GM21381 (cell line): ENCODE results near the gene NMRK2.
A peak's percentile ranks its signal among the peaks of the same experiment; 100 is the strongest.
"Not testable (repeated sequence)": the region's sequence is repeated elsewhere in the genome, so short reads cannot be mapped to it uniquely, and the experiment has no call there.

Experiments used
- ATAC-seq: cut with Tn5 transposase; IDR thresholded peaks from one replicate; pipeline ENCODE4 v1.9.1; 2021; ENCODE audit warnings: mild to moderate bottlenecking, moderate library complexity; ENCODE audit not compliant: unreplicated experiment

Gene NMRK2

DNA sequence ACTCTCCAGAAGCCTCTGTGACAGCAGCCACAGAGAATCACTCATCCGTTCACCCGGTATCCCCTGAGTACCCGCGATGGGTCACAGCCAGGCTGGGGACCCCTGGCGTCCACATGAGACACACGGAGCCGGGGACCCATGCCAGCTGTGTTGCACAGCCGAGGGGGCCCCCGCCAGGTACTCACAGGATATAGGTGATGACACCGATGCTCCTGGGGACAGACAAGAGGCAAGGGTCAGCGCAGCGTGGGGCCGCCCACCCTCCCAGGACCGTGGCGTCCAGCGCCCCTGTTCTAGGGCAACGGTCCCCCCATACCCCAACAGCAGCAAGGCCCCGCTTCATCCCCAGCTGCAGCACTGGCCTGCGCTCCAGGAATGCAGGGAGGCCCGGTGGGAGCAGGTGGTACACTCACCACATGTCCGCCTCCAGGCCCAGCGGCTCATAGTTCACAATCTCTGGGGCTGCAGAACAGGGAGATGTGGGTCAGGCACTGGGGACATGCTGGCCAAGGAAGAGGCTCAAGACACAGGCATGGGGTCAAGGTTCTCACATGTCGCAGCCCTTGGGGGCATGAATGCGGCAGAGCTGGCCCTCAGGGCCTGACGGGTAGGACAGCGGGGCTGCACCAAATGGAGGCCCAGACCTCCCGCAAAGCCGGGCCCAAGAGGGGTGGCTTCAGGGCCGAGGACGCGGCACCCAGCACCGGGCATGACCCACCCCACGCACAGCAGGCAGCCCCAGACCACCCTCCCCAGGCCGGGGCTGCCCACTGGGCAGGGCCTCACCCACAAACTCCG, 30.8 kb downstream of the NMRK2 start:
- ATAC-seq = no peak

DNA sequence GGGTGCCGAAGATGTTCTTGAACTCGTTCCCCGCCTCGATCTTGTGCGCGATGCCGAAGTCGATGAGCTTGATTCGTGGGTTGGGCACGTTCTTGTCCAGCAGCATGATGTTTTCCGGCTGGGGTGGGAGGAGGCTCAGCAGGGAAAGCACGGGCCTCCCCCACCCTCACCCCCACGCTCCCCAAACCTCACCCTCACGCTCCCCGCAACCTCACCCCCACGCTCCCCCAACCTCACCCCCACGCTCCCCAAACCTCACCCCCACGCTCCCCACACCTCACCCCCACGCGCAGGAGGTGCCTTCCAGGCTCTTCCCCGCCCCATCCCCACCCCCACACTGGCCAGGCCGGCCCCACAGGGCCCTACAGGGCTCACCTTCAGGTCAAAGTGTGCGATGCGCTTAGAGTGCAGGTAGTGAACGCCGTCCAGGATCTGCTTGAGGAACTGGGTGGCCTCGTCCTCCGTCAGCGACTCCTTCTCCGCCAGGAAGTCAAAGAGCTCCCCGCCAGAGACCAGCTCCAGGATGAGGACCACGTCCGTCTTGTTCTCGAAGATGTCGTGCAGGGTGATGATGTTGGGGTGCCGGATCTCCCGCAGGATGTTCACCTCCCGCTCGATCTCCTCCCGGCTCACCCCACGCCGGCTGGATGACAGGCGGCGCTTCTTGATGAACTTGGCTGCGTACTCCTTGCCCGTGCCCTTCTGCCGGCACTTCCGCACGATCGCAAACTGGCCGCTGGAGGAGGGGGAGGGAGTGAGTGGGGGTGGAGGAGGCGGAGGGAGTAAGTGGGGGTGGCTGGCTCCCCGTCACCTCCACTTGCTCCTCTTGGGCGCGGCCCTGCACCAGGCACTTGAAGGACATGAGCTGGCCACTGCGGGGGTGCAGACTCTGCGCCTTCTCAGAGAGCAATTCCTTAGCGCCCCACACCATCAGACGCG, 31.7 kb downstream of the NMRK2 start:
- no peak for ATAC-seq

DNA sequence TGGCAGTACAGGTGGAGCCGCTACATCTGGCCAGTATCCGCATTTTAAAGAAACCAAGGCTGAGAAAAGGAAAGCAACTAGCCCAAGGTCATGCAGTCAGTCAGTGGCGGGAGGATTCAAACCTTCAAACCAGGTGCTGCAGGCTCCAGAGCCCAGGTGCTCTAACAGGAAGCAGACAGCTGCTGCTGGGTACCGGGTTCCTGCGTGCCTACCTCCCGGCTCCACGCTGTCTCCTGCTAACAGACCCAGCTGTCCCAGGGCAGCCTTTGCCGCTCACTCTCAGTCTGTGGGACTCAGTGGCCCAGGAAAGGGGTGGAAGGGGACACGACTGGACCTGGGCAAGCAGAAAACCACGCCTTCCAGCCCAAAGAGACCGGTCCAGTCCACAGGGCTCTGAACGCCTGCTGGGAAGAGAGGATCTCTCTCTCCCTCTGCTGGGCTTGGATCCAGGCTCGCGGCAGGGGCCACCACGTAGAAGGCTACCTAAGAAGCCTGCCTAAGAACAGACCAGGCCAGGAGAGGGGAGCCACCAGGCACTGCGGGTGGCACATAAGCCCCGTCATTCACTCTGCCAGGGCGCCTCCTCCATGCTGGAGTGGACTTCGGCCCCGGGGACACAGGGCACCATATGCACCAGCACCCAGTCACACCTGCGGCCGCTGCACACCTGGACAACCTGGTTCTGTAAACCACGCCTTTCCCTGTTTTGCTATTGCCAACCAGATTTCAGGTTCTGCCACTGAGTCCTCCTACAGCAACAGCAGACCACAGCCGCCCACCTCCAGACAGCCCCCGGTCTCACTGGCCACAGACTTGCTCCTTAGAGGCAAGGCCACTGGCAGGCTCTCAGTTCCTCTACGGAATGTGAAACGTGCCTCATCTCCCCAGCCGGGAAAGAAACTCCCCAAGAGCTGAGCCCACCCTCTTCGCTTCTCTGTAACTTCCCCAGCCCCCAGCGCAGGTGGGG, 33.5 kb downstream of the NMRK2 start:
- no peak for ATAC-seq

DNA sequence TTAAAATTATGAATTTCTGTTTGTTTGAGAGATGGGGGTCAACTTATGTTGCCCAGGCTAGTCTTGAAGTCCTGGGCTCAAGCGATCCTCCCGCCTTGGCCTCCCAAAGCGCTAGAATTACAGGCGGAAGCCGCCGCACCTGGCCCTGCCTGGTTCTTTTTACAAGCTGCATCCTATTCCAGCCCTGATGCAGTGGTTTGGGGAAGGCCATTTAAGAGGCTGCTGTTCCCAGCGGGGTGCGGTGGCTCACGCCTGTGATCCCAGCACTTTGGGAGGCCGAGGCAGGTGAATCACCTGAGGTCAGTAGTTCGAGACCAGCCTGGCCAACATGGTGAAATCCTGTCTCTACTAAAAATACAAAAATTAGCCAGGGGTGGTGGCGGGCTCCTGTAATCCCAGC, 35.1 kb downstream of the NMRK2 start:
- ATAC-seq = not testable (repeated sequence)

DNA sequence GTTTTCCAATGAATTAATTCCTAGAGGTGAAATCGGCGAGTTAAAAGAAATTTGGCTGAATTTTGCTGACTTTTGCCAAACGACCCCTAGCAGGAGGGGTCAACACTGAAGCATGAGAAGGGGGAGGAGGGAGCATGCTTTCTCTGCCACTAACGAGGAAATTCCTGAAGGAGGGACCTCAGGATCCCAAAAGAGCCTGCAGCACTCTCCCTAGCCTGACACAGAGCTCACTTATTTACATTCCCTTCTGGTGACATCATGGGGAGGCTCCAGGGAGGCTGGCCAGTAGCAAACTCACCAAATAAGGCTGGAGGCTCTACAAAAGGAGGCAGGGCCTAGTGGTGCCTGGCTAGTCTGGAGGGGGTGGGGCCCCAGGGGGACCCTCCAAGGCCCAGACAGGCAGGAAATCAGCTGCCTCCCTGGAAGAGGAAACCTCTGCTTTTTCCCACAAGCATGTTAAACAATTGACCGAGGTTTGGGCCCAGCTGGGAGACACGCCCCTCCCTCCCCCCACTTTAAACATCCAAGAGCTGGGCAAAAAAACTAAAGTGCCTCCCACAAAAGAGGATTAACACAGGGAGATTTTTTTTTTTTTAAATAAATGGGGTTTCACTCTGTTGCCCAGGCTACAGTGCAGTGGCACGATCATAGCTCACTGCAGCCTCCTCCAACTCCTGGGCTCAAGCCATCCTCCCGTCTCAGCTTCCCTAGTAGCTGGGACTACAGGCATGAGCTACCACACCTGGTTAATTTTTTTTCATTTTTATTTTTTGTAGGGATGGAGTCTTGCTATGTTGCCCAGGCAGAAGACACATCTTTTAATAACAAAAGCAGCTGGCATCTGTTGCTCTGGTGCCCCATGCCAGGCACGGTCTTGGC, 35.9 kb downstream of the NMRK2 start:
- no peak for ATAC-seq

DNA sequence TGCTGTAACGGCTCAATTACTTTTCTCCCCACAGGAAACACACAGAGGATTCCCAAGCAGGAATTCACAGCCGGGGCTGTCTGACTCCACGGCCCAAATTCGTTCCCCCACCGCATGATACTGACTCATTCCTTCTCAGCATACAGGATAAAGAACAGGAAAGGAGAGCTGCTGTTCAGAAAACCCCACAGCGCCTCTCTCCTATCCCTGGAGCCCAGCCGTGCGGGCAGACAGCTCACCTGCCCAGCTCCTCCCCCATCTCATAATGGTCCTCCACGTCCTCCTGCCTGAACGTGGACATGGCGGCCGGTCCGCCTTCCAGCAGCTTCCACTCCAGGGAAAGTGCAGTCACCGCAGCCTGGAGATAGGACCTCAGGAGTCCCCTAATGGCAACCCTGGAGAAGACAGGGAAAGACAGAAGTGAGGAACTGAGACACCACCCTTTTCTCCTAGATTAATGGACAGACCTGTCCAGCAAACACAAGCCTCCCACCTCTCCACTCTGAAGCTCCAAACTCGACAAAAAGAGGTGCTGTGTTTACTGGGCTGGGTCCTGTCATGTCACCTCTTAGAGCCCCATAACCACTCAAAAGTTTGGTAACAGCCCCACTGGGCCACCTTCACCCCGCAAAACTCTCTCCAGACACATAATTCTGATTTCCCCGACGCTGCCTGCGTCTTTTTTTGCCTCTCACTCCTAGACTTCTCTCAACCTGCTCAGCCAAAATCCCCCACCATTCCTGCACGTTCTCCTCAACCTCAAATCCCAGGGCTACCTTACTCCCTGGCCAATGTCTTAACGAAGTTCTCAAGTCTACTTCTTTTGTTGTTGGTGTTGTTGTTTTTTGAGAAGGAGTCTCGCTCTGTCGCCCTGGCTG, 36.8 kb downstream of the NMRK2 start:
- ATAC-seq = no peak

DNA sequence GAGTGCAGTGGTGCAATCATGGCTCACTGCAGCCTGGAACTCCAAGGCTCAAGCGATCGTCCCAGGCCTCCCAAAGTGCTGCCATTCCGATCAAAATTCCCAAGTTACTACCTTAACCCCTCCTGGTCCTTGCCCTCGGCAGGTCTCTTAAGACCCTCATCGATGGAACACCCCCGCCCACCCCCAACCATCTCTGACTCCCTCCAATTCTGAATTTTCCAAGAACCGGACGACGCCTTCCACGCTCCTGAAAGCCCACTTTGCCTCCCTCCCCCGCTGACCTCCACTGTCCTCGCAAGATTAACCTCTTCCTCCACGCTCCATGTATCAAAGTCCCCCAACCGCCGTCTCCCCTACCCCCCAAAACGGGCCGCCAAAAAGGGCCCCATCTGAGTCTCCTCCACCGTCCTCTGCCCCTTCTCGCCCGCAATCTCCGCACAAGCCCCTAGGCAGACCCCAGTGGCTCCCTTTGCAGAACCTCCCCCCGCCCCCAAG, 37.5 kb downstream of the NMRK2 start:
- ATAC-seq = no peak

DNA sequence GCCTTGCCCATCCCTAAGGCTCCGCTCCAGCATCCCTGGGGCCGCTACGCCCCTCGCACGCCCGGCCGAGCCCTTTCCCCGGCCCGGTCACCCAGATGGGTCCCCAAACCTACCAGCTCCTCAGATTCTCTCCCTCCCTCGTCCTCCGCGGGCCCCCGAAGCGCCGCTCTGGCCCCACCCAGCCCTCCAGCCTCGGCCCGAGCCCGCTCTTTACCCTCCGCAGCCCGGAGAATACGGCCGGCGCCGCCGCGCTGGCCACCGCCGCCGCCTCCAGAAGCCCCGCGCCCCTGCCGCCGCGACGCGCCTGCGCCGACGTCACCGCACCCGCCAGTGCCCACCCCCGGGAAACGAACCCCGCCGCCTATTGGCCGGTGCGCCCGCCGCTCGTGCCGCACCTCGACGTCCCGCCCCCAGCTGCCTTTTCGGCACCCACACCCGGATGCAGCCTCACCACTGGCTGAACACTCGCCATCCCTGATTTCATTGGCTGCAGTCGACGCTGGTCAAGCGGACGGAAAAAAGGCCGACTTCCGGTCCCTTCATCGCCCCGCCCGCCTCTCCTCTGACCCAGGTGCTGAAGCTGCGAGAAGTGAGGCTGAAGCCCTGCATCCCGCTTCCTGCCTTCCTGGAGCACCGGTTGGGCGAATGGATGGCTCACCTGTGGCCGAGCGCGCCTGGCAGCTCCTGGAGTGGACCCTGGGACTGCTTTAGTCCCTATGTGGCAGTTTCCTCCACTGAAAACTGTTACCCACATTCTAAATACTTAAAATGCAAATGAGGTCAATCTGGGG, 38.1 kb downstream of the NMRK2 start, which contains the start of gene DAPK3:
TSS of gene DAPK3 (minus strand) at position 292 of the 791 bp plus-strand sequence. CDS start 1,364 bp downstream, outside the sequence.
- peak; percentile 96 for ATAC-seq

DNA sequence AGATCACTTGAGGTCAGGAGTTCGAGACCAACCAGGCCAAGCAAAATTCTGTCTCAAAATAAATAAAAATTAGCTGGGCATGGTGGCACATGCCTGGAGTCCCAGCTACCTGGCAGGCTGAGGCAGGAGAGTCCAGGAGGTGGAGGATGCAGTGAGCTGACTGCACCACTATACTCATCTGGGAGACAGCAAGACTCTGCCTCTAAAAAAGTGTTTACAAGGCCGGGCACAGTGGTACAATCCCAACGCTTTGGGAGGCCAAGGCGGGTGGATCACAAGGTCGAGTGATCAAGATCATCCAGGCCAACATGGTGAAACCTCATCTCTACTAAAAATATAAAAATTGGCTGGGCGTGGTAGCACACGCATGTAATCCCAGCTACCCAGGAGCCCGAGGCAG, 42.3 kb downstream of the NMRK2 start:
- ATAC-seq = no peak

DNA sequence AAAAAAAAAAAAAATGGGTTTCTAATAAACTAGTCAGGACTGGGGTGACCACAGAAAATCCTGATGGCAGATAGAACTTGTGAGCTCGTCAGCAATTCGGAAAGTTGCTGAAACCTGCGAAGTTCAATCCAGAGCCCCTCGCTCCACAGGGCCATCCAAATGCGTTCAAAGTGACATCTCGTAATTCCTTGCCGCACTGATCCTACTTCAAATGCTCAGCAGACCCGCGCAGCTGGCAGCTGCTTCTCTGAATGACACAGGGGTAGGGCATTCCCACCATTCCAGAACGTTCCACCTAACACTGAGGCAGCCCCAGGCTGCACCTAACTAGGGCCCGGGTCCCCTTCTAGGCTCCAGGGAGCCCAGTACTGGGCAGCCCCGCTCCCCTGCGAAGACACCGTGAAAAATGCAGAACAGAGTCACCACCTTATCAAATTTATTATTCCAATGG, 42.8 kb downstream of the NMRK2 start:
- no peak for ATAC-seq

DNA sequence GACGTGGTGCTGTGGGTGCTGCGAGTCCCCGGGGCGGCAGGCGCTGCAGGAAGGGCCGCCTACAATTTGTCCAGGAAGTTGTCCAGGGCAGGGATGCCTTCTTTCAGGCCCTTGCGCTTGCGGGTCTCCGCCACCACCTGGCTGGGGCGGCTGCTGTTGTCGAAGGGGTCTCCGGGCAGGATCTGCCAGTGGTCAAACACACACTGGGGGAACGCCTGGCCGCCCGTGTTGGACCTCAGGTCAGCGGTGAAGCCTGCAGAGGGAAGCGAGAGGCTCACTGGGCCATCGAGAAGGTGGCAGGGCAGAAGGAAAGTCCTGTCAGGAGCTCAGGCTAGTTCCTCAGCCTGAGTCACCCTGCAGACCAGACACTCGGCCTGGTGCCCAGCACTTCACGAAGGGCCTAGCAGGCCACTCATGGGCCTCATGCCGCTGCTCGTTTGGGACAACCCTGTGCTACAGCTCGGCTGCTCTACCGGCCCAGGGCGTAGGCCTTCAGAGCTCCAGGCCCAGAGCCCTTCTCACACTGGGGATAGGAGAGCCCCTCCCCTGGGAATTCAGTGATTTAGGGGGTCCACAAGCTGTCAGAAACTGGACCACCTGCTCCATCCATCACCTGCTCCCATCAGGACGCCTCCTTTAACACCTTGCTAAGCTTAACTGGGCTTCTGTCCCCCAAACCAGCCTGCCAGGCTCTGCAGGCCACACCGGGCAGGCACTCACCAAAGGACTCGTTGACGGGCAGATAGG, 43.8 kb downstream of the NMRK2 start:
- no peak for ATAC-seq

DNA sequence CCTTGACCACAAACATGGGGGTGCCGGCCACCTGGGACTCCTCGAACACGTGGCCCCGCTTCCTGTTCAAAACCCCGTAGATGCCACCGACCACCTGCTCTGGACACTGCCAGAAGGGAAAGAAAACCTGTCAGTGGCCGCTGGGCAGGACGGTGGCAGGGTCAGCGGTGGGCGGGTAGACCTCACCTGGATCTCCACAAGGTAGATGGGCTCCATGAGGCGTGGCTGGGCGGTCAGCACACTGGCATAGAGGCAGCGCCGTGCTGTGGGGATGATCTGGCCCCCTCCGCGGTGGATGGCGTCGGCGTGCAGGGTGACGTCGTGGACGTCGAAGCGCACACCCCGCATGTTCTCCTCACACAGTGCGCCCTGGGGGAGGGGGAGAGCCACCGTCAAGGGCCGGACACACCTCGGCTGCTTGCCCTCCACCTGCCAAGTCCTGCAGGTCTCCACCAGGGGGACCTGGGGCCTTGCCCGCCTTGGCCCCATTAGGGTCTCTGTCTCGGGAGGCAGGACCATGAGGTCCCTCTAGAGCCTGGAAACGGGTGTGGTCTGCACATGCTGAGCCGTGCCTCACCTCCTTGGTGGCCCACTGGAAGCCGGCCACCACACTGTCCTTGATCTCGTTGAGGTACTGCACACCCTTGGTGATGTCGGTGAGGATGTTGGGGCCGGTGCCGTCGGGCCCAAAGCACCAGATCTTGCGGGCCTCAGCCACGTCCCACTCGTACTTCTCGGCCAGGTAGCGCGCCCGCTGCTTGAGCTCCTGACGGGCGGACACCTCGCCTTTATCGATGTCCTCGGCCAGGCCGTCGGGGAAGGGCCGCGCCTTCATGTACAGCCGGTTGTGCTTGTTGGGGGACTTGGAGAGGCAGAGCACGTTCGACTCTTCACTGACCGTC, 44.6 kb downstream of the NMRK2 start:
- ATAC-seq = no peak

DNA sequence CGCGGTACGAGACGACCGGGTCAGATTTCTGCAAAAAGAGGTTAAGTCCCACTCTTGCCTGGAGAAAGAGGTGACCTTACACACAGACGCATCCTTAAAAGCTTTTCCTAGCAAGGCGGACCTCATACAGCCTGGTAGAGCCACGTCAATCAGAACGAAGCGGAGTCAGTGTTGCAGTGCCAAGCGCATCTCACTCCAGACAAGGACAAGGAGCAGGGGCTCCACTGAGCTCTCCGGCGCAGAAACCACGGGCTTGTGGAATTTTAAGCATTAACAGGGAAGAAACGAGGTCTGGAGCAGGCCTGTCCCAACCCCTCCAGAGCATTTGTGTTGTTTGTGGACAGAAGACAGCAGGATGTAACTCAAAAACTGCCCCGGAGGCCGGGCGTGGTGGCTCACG, 45.3 kb downstream of the NMRK2 start:
- ATAC-seq = no peak

DNA sequence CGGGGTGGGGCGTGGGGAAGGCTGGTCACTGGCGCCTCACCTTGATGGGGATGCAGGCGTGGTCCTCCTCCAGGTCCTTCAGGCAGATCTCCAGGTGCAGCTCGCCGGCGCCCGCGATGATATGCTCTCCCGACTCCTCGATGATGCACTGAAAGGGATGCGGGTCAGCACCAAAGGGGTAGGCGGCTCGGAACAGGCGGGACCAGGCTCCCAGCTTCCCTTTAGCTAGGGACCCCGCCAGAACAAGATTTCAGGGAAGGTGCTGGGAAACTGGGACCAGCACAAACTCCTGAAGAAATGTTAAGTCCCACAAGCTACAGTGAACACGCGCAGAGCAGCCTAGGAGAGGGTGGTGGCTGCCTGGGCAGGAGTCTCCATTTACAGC, 46.4 kb downstream of the NMRK2 start:
- no peak for ATAC-seq

DNA sequence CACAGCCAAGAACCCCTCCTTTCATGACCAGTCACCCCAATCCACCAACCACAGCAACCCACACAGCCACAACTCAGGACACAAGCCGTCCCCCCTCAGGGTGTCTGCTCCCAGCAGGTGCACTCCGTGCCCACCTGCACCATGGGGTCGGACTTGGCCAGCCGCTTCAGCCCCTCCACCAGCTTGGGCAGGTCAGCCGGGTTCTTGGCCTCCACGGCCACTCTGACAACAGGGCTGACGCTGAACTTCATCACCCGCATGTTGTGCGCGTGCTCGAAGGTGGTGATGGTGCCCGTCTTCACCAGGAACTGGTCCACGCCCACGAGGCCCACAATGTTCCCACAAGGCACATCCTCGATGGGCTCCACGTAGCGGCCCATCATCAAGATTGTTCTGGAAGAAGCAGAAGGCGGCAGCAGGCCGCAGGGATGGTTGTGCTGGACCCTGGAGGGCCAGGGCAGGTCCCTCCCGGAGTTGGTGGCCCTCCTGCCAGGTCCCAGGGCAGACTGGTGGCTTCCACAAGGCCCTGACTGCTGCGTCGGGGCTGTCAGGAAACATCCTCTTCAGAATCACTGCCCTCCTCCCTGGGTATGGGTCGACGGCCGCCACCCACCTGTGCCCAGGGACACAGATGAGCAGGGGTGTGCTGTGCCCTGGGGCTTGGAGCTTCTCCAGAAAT, 46.9 kb downstream of the NMRK2 start:
- no peak for ATAC-seq
